ENCODE measurements around the gene C7orf25.

DNA sequence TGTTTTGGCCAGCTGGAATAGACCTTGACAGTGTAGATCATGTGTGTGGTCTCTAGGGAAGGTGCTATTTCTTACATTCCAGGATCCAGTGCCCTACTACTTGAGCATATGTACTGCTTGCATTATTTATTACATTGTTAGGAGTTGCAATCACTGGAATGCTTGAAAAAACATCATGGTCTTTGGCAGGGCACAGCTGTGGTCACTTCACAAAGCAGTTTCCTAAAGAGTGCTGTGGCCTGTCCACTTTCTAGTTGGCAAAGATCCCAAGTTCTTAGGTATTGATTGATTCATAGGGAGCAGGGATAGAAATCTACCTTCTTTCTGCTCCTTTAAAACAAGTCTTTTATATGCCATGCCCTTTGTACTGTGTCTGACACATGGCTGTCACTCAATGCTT lies 4.6 kb downstream of the C7orf25 start:
- TF ChIP-seq, protein P1, sequence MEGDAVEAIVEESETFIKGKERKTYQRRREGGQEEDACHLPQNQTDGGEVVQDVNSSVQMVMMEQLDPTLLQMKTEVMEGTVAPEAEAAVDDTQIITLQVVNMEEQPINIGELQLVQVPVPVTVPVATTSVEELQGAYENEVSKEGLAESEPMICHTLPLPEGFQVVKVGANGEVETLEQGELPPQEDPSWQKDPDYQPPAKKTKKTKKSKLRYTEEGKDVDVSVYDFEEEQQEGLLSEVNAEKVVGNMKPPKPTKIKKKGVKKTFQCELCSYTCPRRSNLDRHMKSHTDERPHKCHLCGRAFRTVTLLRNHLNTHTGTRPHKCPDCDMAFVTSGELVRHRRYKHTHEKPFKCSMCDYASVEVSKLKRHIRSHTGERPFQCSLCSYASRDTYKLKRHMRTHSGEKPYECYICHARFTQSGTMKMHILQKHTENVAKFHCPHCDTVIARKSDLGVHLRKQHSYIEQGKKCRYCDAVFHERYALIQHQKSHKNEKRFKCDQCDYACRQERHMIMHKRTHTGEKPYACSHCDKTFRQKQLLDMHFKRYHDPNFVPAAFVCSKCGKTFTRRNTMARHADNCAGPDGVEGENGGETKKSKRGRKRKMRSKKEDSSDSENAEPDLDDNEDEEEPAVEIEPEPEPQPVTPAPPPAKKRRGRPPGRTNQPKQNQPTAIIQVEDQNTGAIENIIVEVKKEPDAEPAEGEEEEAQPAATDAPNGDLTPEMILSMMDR (IDR thresholded peaks at IDR 0.05) = no peak
- TF ChIP-seq ZFX (IDR thresholded peaks at IDR 0.05; ENCODE audit: borderline replicate concordance) = no peak
